Stomach (tissue), 9 donors: ENCODE results near the gene CLEC18A. TPM values are rescaled to one million over a fixed set of nuclear protein-coding genes. Genes with fewer than 3 reads are reported as not detected.
A peak's percentile ranks its signal among the peaks of the same experiment; 100 is the strongest.
"Not testable (repeated sequence)": the region's sequence is repeated elsewhere in the genome, so short reads cannot be mapped to it uniquely, and the experiment has no call there.

Experiments
- DNase-seq, 2 donors: peaks; one replicate each; pipeline versions ENCODE4 v3.0.0 to v3.0.0-alpha.2; 2013 to 2019
- H3K27ac ChIP-seq, 5 donors: fragments of 200-600 bp in 4 of 5; sonication (generic) in 4 of 5; one replicate each; pipeline ENCODE4 v1.5.1; 2013 to 2019; ENCODE audit warnings: mild to moderate bottlenecking in 1 of 5, moderate library complexity in 1 of 5
- H3K27me3 ChIP-seq, 3 donors: fragments of 200-600 bp; sonication (generic); one replicate each; pipeline ENCODE4 v1.5.1; 2017 to 2019; ENCODE audit warnings: mixed run types in 1 of 3
- H3K36me3 ChIP-seq, 4 donors: fragments of 200-600 bp; sonication (generic); 1 replicate in 3 of 4; 2 replicates in 1 of 4; pipeline ENCODE4 v1.5.1; 2016 to 2019
- H3K4me1 ChIP-seq, 4 donors: fragments of 200-600 bp; sonication (generic); one replicate each; pipeline ENCODE4 v1.5.1; 2016 to 2019
- H3K4me3 ChIP-seq, 4 donors: fragments of 200-600 bp; sonication (generic) in 3 of 4; one replicate each; pipeline ENCODE4 v1.5.1; 2016 to 2019; ENCODE audit warnings: mild to moderate bottlenecking in 1 of 4
- H3K9me3 ChIP-seq, 4 donors: fragments of 200-600 bp; sonication (generic); one replicate each; pipeline ENCODE4 v1.5.1; 2016 to 2019
- WGBS, 5 donors: extraction: QIAGEN DNeasy Blood & Tissue Kit in 3 of 5; methylation state at CpG; one replicate each; pipeline versions ENCODE4 v1.1.5 to v1.1.7; 2013 to 2018; 5-methylcytosine and 5-hydroxymethylcytosine counted together
- intact Hi-C: fragments of 100-400 bp; cut with DNase I; formaldehyde crosslinking; loops from one replicate; pipeline ENCODE4 v1.15.1; 2023; ENCODE audit warnings: low total_unique reads
- polyA plus RNA-seq, 3 donors: library from polyadenylated mRNA; stranded (reverse); fragments of 200-250 nt; gene quantifications; one replicate each; pipeline ENCODE4 v1.2.3, GENCODE V29; 2013
- small RNA-seq, 4 donors: library from RNA; depleted of rRNA; stranded (forward); fragments of <200 nt; gene quantifications; one replicate each; pipeline ENCODE3, GENCODE V24; 2016
- total RNA-seq, 5 donors: library from RNA; depleted of rRNA; stranded (reverse); fragments of >200 nt; gene quantifications; one replicate each; pipeline versions ENCODE4 v1.1.0 to v1.2.3, GENCODE V29; 2014 to 2016
- donor health status: healthy with polysubstance abuse.
- donor health status: Bipolar disorder and iron deficiency.
- donor health status: healthy.

CLEC18A gene
- total and polyA plus RNA-seq, 8 donors: 0.31 to 3.6 (median 1.3) TPM; not detected in 1

DNA sequence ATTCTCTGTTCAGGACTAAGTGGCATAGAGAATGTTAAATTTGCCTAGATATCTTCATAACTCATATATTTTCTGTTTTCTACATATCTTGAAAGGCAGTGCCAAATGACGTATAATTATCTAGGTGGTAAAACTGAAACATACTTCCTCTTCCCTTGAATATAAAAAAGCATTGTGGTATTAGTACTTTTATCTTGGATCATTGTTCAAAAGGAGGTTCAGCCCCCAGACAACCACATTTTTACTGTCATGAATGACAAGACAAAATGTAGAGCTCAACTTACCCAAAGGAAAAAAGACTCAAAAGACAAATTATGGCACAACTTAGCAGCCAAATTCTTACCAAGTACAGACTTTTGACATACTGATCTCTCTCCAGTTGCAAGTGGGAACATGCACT lies 34.1 kb downstream of the CLEC18A start:
- H3K27me3 ChIP-seq, H3K9me3 ChIP-seq, H3K4me1 ChIP-seq, intact Hi-C loops, H3K27ac ChIP-seq, H3K4me3 ChIP-seq, DNase-seq: not testable (repeated sequence)
- H3K36me3 ChIP-seq: peaks cover 0 to 43% (median 34%) of the 10 kb centered on the region in 4 donors
- 62 to 84% (median 74%) methylated on average over 1 of the region's 1 CpG for WGBS, 5 donors

DNA sequence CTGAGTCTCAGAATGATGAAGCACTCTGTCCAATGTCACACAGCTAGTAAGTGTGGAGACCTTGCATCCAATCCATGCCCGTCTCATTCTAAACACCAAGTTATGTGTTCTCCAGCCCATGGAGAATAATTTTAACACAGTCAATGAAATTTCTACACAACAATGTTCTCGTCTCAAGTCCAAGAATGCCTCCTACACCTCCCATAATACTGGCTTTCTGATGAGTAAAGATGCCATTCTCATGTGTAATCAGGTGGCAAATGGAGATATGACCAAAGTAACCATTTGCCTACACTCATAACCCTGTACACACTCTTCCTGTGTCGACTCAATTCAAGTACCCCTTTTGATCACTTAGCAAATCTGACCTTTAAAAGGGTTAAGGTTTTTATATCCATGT lies 46.8 kb downstream of the CLEC18A start:
- peaks cover 5 to 37% (median 33%) of the 10 kb centered on the region in 4 donors for H3K36me3 ChIP-seq
- WGBS, 5 donors: 67 to 87% (median 79%) methylated on average over 3 of the region's 3 CpGs
- intact Hi-C loops, H3K27me3 ChIP-seq, H3K9me3 ChIP-seq, H3K4me1 ChIP-seq, H3K4me3 ChIP-seq, DNase-seq, H3K27ac ChIP-seq: not testable (repeated sequence)

DNA sequence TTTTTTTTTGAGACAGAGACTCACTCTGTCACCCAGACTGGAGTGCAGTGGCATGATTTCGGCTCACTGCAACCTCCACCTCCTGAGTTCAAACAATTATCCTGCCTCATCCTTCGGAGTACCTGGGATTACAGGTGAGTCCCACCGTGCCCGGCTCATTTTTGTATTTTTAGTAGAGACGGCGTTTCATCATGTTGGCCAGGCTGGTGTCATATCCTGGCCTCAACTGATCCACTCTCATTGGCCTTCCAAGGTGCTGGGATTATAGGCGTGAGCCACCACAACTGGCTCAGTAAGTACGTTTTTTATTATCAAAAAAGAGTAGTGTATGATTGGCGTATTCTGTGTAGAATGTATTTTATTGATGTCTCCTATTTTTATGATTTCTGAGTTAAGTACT lies 48.7 kb downstream of the CLEC18A start:
- H3K9me3 ChIP-seq, H3K4me1 ChIP-seq, DNase-seq, H3K4me3 ChIP-seq, intact Hi-C loops, H3K27ac ChIP-seq, H3K27me3 ChIP-seq: not testable (repeated sequence)
- H3K36me3 ChIP-seq: peaks cover 1 to 37% (median 26%) of the 10 kb centered on the region in 4 donors
- 82 to 90% (median 87%) methylated on average over 5 to 9 of the region's 9 CpGs for WGBS, 5 donors

DNA sequence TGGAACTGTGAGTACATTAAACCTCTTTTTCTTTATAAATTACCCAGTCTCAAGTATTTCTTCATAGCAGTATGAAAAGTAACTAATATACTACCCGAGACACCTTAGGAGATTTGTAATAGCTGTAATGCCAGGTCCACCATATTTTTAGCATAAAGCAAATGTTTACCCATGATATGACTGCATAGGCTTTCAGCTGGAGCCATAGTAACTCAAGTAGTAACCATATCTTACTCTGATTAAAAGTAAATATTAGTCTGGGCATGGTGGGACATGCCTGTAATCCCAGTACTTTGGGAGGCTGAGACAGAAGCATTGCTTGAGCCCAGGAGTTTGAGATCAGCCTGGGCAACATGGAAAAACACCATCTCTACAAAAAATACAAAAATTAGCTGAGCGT lies 52.4 kb downstream of the CLEC18A start:
- H3K27ac ChIP-seq, H3K27me3 ChIP-seq, H3K4me1 ChIP-seq, intact Hi-C loops, H3K4me3 ChIP-seq, H3K9me3 ChIP-seq: not testable (repeated sequence)
- peak in 1 of 2 donors; percentile 52 for DNase-seq
- 34 to 66% (median 48%) methylated on average over 2 of the region's 2 CpGs for WGBS, 5 donors
- peaks cover 0 to 39% (median 34%) of the 10 kb centered on the region in 4 donors for H3K36me3 ChIP-seq

DNA sequence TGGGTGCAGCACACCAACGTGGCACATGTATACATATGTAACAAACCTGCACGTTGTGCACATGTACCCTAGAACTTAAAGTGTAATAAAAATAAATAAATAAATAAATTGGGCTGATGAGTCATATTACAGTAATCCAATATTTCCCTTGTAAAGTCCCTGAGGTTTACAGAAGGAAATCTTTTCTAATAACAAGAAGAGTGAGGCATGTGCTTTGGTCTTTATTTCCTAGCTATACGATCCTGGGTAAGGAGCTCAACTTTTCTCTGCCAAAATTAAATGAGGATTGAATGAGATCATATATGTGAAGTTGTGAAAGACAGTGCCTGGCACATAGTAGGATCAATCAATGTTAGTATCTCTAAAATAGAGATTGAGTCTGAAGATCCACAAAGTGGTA lies 57.5 kb downstream of the CLEC18A start:
- 82 to 92% (median 87%) methylated on average over 3 of the region's 3 CpGs for WGBS, 5 donors

DNA sequence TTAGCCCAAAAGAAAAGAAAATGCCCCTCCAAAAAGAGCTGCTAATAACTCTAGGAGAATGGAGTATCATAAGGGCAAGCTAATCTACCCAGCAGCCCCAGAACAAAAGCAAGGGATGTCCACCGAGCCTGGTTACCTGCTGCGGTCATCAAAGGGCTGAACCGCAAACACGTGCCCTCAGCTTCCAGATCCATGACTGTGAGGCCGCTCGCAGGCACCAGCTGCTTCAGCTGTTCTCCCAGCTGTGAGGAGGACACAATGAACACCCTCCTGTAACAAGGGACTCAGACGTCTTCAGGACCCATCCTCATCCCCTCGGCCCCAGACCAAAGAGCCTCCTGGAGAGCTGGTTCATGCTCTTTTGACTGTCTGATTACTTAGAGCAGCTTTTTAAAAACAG lies 59.5 kb downstream of the CLEC18A start:
- DNase-seq, H3K27me3 ChIP-seq, H3K4me1 ChIP-seq, H3K4me3 ChIP-seq, H3K27ac ChIP-seq, intact Hi-C loops, H3K9me3 ChIP-seq: not testable (repeated sequence)
- 91 to 98% (median 95%) methylated on average over 8 of the region's 8 CpGs for WGBS, 5 donors
- peaks cover 13 to 88% (median 80%) of the 10 kb centered on the region in 4 donors for H3K36me3 ChIP-seq

More for the DNA sequence above, 57.5 kb downstream of the CLEC18A start:
- DNase-seq, H3K9me3 ChIP-seq, H3K27ac ChIP-seq, intact Hi-C loops, H3K4me1 ChIP-seq, H3K27me3 ChIP-seq, H3K4me3 ChIP-seq: not testable (repeated sequence)
- peaks cover 13 to 77% (median 70%) of the 10 kb centered on the region in 4 donors for H3K36me3 ChIP-seq

DNA sequence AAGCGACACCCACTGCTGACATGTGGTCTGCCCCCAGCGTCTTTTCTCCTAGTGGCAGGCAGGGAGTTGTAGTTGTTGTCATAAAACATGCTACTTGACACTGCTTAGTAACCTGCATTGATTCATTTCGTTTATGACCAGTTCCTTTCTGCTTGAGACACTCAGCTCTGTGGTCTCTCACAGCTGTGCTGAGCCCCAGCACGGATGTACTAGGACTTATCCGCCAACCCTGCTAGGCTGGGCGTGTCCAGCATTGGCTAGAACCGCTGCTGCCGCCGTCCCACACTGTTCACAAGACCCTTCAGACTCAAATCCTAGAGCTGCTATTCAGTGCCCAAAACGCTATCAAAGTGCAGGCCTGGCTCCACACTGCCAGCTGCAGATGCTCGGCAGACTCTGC lies 60.0 kb downstream of the CLEC18A start:
- peaks cover 13 to 92% (median 85%) of the 10 kb centered on the region in 4 donors for H3K36me3 ChIP-seq
- intact Hi-C loops, H3K27me3 ChIP-seq, H3K9me3 ChIP-seq, H3K4me1 ChIP-seq, H3K27ac ChIP-seq, H3K4me3 ChIP-seq: not testable (repeated sequence)
- DNase-seq: peak in 1 of 2 donors; percentile 6
- 70 to 83% (median 80%) methylated on average over 3 to 10 of the region's 11 CpGs for WGBS, 5 donors

DNA sequence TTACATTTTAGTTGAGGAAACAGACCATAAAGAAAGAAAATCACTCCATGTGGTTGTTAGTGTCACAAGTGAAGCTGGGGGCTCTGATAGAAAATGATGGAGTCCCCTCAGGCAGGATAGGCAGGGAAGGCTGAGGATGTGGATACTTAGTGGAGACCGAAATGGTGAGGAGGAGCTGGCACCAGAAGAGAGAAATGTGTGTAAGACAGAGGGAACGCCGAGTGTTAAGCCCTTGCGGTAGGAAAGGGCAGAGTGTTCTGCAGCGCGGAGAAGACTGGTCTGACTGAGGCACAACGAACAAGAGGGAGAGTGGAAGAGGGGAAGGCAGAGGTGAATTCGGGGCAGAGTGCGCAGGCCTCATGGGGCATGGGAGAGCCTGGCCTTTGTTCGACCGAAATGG lies 61.2 kb downstream of the CLEC18A start:
- H3K4me1 ChIP-seq, H3K9me3 ChIP-seq, intact Hi-C loops, H3K4me3 ChIP-seq, H3K27ac ChIP-seq, H3K27me3 ChIP-seq, DNase-seq: not testable (repeated sequence)
- WGBS, 5 donors: 87 to 98% (median 94%) methylated on average over 11 of the region's 11 CpGs
- H3K36me3 ChIP-seq: peaks cover 13 to 93% (median 88%) of the 10 kb centered on the region in 4 donors

DNA sequence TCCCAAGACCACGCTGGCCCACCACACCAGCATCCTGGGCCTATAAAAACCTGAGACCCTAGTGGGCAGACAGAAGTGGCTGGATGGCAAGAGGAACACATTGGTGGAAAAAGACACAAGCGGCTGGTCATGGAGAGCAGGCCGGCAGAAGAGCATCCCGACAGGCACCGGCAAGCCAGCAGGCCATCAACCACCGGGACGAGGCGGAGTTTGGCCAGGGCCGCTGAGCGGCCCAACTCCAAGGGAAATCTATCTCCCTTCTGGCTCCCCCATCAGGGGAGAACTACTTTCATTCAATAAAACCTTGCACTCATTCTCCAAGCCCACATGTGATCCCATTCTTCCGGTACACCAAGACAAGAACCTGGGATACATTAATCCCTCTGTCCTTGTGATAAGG lies 61.8 kb downstream of the CLEC18A start:
- 85 to 94% (median 93%) methylated on average over 10 to 11 of the region's 11 CpGs for WGBS, 5 donors
- H3K4me3 ChIP-seq, H3K27me3 ChIP-seq, DNase-seq, H3K9me3 ChIP-seq, H3K27ac ChIP-seq, H3K4me1 ChIP-seq, intact Hi-C loops: not testable (repeated sequence)
- H3K36me3 ChIP-seq: peaks cover 13 to 95% (median 94%) of the 10 kb centered on the region in 4 donors

Small RNA genes lying within 50 kb of the gene (small RNA-seq; reads per million reads assigned to genes)
- gene AC026468.1 (0 reads per million in 4 donors), gene MIR140 (232 to 546 (median 328) reads per million in 4 donors)

Other genes starting within 250 kb of the CLEC18A start
- 100 to 1,000 TPM in 3 of 5 donors, 10 to 100 TPM in 2; 58.8 to 460 (median 137) TPM for gene NQO1, start 224.8 kb upstream of the CLEC18A start, total RNA-seq
- gene NQO1, start 224.8 kb upstream of the CLEC18A start, polyA plus RNA-seq: 1,000 to 10,000 TPM in 1 of 3 donors, 100 to 1,000 TPM in 1, 10 to 100 TPM in 1; 97.8 to 1,232 (median 310) TPM
- gene NOB1, start 196.4 kb upstream of the CLEC18A start, total RNA-seq: 10 to 100 TPM in 4 of 5 donors, 1 to 10 TPM in 1; 4.9 to 76.4 (median 52.5) TPM
- 10 to 100 TPM; 36.3 to 63.1 (median 52.9) TPM for gene NOB1, start 196.4 kb upstream of the CLEC18A start, polyA plus RNA-seq
- gene WWP2, start 189.0 kb upstream of the CLEC18A start, total RNA-seq: 100 to 1,000 TPM in 1 of 5 donors, 10 to 100 TPM in 4; 34.4 to 442 (median 62.5) TPM
- 10 to 100 TPM; 16.0 to 28.9 (median 20.5) TPM for gene WWP2, start 189.0 kb upstream of the CLEC18A start, polyA plus RNA-seq
- 10 to 100 TPM; 11.3 to 85.7 (median 29.6) TPM for gene PDPR, start 163.0 kb downstream of the CLEC18A start, total RNA-seq
- gene PDPR, start 163.0 kb downstream of the CLEC18A start, polyA plus RNA-seq: 1 to 10 TPM; 2.4 to 5.0 (median 4.1) TPM
- 1 to 10 TPM in 2 of 5 donors, not detected in 3; 1.3 to 3.0 TPM for gene CLEC18C, start 222.5 kb downstream of the CLEC18A start, total RNA-seq
- gene CLEC18C, start 222.5 kb downstream of the CLEC18A start, polyA plus RNA-seq: under 1 TPM in 2 of 3 donors, not detected in 1; 0.06 to 0.08 TPM